Middle frontal gyrus (tissue), 1 donor: Measurements from ENCODE around the gene TMSB4X.
"Not testable (repeated sequence)": the region's sequence is repeated elsewhere in the genome, so short reads cannot be mapped to it uniquely, and the experiment has no call there.

ENCODE experiments used
- DNase-seq: peaks from one replicate; pipeline ENCODE4 v3.0.0-alpha.2; 2015; ENCODE audit warnings: low spot score; ENCODE audit errors: extremely low spot score

The TMSB4X gene

DNA sequence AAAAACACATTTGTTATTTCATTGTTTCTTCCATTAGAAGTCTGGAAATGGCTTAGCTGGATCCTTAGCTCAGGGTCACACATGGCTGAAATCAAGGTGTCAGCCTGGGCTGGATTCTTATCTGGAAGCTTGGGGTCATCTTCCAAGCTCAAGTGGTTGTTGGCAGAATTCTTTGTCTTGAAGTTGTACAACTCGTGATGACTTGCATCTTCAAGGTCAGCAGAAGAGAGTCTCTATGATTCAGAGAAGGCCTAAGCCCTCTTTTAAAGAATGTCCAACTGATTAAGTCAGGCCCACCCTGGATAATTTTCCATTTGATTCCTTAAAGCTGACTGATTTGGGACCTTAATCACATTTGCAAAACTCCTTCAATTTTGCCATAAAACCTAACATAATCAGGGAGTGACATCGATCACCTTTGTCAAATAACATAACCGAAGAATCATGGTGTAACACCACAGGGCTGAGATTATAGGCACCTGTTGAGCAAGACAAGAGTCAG is 22.1 kb downstream of the TMSB4X start:
- no peak for DNase-seq

DNA sequence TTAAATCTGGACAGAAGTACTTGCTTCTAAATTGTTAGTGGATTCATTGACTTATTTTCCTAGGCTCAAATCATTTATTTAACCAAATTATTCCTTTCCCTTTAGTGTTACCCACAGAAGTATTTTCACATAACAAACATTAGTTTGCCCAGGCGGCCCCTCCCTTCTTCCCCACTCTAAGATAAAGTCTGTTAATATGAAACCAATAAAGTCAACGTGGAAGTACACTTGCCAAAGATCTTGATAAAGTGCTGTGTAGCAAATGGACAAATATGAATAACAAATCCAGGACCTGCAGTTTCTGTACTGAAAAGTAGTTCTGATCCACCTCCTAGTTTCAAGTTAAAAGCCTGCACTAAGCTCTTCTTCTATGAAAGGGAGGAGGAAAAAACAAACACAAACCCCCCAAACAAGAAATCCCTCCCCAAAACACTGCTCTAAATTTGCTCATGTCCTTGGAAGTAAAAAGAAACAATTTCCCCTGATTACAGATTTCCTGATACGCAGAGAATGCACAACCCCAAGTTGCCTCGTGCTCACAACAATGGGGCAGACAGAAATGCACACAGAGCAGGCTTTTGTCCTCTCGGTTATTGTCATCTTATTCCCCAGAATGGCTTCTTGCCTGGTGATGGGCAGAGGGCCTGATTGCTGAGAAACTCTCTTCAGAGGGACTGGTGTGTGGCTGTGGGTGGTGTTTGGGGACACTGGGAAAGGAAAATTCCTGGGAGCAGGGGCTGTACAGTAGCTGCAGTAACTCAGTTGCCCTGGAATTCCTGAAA is 23.2 kb downstream of the TMSB4X start:
- DNase-seq, result no peak

DNA sequence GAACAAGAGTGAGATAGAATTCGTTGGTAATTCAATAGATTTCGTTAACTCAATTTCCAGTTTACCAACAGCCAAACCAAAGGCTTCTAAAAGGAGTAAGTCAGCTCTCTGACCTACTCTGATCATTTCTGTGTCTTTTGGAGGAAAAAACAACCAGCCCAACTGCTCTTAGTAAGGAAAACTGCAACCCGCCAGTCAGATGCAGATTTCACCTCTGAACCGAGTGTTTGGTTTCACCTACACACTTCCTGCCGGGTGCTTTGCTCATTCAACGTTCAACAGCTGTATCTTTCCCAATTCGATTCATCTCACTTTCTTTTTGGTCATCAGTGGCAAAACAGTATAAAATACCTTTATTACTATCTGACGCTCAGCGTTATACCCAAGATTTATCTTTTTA is 24.5 kb downstream of the TMSB4X start:
- DNase-seq, result no peak

DNA sequence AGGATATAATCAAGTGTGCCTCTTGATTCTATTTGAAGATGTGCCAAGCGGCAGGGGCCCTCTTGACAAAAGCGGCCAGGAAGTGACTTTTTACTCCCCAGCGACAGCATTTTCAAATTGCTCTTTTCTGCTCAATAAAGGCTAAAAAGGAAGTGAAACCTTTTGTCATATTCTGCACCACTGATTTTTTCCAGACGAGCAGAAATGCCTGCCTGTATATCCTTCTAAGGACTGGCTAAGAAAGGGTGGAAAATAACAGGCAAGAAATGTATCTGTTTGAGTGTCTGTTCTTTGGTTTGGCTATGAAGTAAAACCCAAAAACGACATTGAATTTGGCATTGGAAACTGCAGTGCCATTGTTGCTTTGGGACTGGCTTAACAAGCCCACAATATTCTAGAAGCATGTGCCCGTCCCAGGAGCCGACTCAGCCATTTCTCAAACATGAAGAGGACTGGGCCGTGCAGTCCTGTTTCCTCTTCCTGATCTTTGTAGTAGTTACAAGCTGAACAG is 25.4 kb downstream of the TMSB4X start:
- no peak for DNase-seq

DNA sequence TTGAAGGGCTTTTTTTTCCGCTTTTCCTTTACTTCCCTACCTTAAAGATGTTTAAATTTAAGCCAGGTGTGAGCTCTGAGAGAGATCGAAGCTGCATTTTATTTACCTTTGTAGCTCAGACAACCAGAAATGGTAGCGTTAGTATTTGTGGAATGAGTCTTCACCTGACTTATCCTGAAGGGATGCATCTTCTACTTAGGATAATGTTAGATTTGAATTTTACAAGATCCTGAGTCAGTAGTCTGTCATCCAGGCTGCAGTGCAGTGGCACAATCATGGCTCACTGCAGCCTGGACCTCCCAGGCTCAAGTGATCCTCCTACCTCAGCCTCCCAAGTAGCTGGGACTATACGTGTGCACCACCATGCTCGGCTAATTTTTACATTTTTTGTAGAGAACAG is 26.2 kb downstream of the TMSB4X start:
- no peak for DNase-seq

DNA sequence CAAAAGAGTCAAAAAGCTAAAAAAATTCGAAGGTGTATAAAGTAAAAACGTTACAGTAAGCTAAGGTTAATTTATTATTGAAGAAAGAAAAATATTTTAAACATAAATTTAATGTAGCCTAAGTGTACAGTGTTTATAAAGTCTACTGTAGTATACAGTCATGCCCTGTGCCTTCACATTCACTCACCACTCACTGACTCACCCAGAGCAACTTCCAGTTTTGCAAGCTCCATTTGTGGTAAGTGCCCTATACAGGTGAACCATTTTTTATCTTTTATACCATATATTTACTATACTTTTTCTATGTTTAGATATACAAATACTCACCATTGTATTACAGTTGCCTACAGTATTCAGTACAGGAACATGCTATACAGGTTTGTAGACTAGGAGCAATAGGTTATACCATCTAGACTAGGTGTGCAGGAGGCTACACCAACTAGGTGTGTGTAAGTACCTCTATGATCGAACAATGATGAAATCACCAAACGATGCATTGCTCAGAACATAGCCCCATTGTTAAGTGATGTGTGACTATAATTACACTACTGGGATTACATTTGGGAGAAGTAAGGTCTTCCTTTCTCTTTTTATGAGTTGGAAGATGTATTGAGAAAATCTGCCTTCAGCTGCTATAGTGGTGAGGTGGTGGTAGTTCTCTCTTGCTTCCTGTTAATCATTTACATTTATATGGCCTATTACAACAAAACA is 27.2 kb downstream of the TMSB4X start:
- DNase-seq, result no peak

DNA sequence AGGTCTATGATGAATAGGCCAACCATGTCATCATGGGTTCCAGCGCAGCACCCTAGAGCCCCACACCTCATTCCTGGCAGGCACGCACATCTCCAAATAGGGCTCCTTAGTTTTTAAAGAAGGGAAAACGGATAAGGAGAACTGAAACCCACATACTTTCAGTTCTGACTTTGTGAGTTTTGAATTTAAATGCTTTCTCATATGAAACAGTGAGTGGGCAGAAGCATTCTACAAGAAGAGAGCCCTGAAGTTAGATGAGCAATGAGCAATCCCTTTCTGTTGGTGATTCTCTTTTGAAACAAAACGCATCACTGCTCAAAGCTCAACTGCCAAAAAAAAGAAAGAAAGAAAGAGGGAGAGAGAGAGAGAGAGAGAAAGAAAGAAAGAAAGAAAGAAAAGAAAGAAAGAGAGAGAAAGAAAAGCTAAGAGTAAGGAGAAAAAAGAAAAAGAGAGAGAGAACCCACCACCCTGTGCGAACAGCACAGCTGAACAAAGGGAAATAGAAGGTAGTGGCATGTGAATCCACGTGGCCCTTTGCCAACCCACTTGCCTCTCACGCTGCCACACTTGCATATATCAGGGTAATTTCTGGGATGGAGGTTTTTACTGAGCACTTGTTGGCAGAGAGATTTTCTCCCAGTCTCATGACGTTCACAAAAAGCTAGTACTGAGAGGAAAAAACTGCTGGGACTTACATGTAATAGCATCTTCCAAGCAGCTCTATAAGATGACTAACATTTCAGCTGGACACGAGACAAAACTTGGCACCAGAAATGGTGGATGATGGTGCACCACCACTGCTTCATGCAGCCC is 31.0 kb downstream of the TMSB4X start:
- DNase-seq, result no peak

DNA sequence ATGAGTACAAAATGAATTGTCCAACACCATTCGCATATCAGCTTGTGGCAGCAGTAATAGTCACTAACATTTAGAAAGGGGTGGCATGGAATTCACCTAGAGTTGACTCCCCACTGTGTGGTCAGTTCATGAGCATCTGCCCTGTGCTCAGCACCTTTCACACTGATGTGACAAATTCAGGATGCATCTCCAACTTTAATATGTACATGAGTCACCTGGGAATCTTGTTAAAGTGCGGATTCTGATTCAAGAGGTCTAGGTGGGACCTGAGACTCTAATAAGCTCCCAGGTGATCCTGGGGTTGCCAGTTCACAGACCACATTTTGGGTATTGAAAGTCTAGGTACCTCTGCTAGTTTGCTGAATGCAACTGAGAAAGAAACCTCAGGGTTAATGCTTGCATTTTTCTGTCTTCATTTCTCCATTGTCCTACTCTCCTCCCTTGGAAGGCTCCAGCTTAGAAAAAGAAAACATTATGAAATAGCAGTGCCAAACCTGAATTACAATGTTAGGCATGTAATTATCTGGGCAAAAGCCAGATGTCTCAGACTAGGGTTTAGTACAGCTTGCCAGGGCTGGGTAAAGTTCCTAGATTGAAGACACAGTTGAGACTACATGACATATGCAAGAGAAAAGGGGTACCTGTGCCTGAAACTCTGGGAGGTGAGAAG is 32.7 kb downstream of the TMSB4X start:
- no peak for DNase-seq

DNA sequence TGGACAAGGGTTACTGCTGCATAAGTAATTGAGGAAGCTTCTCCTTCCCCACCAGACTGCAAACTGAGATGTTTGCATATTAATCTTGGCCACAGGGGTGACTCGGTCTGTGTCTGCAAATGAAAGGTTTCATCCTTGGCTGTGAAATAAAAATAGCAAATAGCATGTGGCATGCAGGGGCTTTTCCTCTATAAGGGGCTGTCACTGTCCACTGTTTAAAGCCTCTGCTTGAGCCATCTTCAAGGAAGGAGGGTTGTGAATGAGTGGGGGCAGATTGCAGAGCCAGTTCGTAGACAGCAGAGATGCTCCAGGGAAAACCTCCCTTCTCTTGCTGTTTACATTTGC is 33.3 kb downstream of the TMSB4X start:
- DNase-seq, result no peak

DNA sequence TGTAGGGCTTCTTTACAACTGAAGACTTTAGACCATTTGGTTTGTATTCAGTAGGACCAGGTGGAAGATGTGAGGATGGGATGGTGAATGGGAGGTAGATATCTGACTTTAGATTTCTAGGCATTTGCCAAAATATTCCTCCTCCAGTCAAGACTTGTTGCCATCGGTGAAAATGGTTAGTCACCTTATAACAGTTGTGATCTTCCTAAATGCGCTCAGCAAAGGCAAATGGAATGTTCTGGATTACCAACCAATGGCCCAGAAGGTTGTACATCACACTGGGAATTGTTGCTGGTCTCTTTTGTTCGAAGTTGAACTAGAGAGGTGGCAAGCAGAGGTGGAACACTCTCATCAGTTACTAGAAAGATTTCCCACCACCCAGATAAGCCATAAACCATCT is 33.9 kb downstream of the TMSB4X start:
- no peak for DNase-seq

DNA sequence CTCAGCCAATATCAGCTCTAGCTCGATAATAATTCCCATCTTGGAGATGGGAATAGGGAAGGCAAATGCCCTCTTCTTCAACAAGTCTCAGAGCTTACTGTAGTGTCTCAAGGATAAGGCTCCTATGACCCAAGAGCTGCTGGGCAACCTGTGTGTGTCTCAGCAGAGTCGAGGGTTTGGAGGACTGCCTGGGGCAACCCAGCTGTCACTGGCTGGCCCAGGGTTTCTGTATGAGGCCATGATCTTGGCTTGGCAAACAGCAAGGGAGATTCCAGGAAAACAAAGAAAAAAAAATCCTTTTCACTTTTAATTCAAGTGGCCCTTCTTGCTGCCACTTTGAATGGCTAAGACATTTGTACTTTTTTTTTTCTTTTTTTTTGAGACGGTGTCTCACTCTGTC is 34.4 kb downstream of the TMSB4X start:
- DNase-seq, result no peak

DNA sequence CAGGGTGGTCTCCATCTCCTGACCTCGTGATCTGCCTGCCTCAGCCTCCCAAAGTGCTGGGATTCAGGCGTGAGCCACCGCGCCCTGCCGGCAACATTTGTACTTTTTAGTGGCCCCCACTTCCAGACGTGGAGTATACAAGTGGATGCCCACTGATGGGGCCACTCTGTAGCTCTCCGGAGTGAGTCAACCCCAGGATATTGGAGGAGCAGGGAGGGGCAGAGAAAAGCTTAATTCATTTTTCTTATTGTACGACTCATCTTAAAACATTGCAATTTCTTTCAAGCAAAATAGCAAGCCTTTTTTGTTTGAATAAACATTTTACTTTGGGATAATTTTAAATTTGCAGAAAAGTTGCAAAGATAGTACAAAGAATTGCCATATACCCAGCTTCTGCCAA is 34.9 kb downstream of the TMSB4X start:
- DNase-seq, result no peak

DNA sequence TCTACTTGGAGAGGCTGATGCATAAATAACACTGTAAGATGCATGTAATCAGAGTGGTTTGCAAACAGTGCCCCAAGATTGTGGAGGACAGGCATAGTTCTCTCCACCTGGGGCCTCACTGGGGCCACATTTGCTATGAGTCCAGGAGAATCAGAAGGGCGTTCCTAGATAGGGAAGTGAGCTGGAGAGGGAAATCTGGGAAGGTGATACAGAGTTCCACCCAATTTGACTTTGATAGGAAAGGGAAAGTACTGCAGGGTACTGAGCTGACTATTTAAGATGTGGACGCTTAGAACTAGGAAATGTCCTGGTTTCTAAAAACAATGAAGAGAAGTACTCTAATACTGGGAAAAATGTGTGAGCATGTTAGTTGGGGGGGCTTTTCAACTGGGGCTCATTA is 35.6 kb downstream of the TMSB4X start:
- no peak for DNase-seq

DNA sequence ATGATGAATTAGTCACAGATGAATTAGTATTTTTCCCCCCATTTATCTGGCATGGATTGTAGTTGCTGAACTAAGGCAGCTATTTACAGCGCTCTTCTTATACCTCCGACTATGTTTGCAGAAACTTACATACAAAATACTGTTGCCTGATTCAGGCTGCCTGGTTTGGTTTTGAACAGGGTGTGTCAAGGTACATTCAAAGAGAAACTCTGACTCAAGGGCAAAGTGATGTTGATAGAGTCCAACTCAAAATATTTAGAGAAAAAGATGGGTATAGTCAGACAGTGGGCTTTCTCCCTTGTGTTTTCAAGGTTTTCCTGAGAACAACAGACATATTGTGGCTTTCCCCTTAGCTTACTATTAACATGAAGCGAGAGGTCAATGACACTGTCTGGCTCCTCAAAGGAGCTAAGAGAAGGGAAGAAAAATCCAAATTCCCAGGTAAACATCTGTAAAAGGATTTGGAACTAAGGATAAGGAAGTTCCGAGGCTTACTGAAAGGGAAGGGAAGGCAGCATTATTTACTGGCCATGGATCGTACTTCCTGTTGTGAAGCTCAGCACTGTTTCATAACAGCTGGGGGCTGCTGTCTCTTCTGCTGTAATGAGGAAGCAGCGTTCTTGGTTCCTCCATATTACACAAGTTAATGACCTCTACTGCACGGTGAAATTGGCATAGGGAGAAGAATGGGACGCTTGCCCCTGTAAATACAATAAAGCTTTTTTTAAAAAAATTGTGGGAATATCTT is 38.6 kb downstream of the TMSB4X start:
- DNase-seq, result no peak

DNA sequence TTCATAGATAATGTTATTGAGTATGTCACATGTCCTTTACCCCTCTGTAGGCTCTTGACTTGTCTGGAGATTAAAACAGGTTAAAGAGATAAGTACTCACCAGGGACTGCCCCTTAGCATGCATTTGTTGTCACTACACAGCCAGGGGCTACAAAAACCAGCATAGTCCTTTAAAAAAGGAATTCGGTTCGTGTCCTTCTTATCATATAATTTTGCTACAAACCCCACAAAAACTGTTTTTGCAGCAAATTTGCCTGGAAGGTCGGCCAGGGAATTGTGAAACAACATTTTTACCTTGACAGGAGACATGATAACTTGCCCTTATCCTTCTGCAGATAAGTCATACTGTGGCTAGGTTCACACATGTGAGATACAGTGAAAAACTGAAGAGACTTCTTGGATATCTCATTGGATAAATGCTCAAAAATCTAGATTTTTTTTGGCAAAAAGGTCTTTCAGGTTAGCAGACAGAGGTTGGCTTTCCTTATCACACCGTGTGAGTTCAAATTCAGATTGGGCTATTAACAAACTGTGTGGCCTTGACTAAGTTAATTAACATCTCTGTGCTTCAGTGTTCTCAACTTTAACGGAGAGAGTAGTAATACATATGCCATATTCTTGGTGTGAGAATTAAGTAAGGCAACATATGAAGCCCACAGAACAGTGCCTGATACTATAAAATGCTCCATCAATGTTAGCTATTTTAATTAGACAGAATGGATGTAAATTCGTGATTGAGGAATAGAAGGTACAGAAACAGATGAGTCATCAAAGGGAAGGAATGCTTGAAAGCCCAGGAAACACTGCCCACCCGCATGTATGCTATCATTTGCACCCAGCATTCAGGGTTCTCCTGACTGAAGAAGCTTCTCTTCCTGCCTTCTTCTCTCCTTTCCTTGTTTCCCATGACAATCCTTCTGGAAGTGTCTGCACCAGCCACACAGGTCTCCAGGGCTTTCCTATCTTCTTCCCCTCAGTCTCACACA is 39.5 kb downstream of the TMSB4X start:
- no peak for DNase-seq

DNA sequence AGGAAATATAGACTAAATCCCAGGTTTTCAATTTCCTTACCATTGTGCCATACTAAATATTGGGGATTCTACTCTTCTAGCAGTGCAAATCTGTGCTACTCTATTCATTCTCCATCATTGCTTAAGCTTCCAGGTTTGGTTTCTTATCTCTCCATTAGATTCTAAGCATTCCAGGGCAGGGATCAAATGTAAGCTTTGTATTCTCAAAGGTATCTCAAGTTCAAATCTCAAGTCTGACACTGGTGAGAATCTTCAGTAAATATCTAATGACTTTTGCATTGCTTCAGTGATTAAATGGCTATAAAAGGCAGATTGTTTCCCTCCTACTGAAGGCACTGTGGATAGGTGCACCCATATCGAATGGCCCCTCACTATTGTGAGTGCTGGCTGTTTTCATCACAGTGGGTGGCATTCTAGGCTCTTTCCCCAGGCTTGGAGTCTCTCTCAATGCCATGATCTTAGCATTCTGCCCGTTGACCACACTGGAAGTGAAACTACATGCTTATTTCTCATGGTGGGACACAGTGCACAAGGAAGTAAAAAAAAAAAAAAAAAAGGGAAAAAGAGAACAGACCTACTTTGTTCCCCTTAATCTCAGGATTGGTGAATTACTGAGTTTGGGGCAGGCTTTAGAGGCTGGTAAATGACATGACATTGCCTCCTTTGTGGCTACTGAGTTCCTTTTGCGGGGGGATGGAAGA is 40.8 kb downstream of the TMSB4X start:
- DNase-seq, result no peak

DNA sequence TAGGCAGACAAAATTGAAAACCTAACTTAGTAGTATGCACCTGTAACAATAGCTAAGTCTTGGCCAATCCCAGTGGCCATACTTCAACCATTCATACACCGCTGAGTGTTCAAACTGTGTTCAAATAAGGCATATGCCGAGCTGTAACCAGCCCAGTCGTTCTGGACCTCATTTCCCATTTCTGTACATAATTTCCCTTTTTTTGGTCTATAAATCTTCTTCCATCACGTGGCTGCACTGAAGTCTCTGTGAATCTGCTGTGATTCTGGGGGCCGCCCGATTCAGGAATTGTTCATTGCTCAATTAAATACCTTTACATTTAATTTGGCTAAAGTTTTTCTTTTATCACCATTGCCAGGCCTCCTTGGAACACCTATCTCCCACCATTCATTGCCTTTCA is 41.8 kb downstream of the TMSB4X start:
- not testable (repeated sequence) for DNase-seq

DNA sequence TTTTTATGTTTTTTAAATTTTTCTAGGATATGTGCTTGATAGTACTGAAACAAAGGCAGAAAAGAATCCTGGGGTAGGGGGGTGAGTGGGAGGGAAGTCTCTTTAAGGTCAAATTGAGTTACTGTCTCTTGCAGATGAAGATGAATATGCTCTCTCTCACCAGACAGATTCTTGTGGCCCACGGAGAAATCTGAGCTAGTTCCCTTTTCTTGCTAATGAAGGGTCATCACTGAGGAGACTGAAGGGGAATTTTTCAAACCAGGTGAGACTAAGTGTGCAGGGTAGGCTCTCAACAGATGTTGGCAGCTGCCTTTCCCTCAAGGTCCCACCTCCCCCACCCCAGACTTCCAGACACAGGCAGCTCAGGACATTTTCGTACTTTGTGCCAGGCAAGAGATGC is 48.0 kb downstream of the TMSB4X start:
- DNase-seq, result no peak

DNA sequence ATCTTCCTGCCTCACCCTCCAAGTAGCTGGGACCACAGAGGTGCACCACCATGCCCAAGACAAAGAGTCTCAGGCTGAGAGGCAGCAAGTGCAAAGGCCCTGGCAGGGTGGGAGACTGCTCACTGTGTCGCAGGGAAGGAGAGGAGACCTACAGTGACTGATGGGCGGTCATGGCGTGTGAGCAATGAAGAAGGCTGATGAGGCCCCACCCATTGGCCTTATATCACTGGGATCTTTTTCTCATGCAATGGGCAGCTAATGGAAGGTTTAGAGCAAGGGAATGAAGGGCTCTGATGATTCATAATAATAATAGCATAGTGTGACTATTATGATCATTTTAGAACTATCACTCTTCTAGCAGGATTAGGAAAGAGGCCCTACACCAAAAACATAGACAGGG is 48.7 kb downstream of the TMSB4X start:
- DNase-seq, result no peak
